ENCODE data around the gene VAV2.

The VAV2 gene

DNA sequence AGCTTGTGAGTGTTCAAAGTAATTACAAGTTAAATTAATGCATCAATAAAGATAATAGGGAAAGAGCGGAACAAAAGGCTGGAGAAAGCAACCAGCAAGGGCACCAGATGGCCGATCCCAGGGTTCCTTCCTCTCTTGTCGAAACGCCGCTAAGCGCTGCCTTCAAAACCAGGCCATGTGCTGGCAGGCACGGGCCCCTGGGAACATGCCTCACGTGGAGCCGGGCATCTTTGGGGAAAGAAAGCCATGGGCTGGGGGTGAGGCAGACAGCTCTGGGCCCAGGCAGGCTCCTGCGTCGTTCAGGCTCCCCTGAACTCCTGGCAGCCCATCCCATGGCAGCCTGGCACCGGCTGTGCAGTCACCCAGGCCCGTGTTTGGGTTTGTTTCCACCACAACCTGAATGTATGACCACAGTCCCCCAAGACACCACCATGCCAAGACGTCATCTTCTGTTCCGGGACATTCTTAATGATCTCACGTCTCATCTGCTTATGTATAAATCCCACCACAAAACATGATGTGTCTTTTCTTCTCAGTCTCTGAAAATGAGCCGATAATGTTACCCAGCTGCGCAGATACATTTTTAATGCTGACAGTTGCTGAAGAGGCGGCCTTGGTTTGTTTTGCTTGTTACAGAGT is 143.5 kb downstream of the VAV2 start:
- DNase-seq, result peak; percentile 54

DNA sequence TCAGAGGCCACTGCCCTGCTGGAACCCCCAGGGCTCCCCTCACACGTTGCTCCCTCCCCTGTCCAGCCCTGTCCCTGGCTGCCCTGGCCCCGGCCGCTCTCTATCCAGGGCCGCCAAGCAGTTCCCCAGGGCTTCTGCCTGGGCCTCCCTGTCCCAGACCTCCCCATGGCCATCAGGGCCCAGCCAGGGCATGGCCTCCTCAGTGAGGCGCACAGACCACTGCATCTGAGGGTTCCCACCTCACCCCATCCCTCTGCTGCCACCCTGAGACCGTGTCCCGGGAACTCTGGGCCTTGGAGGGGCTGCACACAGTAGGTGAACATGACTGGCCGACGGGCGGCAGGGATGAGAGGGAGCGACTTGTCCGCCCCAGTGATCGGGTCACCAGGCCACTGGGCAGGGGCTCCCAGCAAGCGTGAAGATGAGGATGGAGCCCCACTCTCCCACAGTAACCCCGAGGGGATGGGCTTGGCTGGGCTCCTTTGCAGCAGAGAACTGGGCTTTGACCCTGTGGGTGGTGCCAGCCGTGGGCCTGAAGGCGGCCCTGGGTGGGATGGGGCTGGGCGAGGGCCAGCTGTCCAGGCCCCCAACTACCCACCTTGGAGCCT is 145.5 kb downstream of the VAV2 start:
- DNase-seq, result no peak

DNA sequence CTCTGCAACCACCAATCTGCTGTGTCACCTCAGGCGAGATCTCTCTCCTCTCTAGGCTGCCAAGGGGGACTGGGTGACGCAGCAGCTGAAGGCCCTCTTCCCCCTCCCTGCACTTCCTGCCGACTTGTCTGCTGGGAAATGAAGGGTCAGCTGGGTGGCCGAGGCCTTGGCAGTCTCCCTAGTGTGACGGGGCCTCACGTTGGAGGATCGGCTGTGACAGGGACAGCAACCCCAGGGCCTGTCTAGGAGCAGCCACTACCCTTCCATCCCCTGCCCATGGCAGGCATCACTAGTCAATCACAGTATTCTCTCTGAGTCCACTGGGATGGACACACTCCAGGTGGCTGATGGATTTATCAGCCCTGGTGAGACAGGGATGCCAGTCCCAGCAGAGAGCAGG is 146.7 kb downstream of the VAV2 start:
- no peak for DNase-seq

DNA sequence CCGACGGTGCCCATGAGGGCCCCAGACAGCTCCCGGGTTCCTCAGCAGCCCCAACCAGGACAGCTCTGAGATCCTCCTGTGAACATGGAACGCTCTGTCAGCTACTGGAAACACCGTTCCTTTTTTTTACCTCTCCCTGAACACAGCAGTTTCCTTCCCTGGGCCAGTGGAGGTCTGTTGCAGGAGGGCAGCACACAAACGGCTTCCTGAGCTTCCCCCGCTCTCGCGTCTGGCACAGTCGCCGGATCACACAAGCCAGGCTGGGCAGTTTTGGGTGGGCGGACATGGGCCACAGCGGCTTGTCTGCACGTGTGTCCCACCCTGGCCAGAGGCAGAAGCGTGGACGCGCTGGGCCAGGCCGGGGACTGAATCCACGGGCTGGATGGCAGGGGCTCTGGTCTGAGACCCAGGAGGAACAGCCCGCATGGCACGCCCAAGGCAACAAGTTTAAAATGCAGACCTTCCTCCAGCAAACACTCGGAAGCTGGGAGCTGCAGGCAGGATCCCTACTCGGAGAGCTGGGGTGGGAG is 147.2 kb downstream of the VAV2 start:
- DNase-seq, result no peak

DNA sequence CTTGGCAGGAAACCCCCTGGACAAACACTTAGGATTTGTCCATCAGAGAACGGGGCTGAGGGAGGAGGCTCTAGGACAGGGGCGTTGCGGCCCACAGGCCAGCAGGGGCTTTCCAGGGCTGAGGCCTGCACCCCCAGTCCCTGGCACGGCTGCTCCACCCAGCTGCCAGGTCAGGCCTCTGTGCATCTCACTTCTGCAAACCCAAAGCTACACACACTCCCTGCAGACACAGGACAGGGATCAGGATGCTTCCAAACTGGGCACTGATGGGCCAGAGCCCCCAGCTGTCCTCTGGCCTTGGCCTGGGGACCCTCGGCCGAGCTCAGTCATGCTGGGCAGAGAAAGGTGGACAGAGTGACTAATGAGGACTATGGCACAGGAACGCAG is 147.7 kb downstream of the VAV2 start:
- no peak for DNase-seq

DNA sequence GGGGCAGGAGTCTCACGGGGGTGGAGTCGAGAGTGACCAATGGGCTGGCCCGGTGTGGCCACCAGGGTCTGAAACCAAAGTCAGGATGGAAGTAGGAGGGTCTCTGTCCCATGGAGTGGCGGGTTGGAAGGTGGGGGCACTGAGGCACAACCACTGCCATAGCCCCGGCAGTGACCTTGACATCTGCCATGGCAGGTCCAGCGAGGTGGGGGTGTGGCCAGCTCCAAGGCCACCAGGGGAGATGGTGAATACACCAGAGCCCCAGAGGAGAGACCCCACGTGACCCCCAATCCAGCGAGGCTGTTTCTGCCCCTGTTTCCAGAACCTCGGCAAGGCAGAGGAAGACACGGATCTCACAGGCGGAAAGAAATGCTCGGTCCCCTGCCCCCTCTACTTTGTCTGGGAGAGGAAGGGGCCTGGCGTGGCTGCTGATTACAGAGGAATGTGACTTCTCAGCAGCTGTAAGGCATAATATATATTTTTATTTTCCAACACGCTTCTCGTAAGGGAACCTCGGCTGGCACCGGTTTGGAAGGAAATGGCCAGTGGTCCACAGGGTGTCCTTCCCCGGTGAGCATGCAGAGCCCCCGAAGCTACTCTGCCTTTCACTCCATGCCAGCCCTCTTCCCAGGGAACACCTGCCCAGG is 148.2 kb downstream of the VAV2 start:
- no peak for DNase-seq

DNA sequence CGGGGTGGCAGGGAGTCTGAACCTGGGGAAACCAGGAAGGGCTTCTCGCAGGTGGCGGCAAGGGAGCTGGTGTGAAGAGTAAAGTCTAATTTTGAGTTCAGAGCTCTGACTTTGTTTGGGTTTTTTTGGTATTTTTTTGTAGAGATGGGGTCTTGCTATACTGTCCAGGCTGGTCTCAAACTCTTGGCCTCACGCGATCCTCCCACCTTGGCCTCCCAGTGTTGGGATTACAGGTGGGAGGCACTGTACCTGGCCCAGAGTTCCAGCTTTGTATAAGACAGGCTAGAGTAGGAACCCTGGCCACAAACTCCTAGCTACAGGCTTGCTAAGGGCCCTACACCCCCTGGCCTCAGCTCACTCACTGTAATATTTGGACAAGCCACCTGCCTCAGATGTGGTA is 148.9 kb downstream of the VAV2 start:
- DNase-seq, result no peak

DNA sequence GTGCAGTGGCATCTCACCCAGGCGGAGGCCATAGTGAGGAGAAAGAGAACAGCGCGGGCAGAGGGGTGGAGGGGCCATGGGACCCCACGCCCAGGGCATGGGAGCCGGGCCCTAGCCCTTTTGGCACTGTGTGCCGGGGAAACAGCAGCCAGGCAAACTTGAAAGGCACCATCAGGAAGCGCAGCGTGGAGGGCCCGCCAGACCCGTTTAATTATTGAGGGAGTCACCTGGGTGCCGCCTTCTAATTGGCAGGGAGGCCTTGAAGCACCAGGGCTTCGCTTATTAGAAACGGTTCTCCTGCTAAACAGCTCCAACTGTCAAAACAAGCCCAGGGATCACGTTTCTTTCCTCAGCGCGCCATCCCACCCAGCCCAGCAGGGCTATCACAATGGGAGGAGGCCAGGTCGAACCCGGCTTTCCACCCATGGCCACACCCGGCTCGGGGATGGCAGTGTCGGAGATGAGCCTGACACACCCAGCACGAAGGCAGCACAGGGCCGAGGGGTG is 149.3 kb downstream of the VAV2 start:
- no peak for DNase-seq

DNA sequence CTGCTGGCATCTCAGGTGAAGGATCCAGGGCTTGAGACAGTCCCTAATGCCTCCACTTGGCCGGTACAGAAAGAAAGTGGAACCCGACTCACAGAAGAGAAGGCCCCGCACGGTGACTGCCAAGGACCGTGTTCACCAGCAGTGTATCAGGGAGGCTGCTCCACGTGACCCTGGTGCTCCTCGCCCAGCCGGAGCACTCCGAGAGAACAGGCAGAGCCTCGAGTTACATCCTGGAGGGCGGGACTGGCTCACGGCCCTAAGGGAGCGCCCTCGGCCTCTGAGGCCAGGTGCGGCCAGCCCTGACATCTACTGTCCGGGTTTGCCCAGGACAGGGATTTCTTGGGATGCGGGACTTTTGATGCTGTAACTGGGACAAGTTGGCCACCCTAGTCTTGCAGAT is 149.9 kb downstream of the VAV2 start:
- DNase-seq, result no peak

DNA sequence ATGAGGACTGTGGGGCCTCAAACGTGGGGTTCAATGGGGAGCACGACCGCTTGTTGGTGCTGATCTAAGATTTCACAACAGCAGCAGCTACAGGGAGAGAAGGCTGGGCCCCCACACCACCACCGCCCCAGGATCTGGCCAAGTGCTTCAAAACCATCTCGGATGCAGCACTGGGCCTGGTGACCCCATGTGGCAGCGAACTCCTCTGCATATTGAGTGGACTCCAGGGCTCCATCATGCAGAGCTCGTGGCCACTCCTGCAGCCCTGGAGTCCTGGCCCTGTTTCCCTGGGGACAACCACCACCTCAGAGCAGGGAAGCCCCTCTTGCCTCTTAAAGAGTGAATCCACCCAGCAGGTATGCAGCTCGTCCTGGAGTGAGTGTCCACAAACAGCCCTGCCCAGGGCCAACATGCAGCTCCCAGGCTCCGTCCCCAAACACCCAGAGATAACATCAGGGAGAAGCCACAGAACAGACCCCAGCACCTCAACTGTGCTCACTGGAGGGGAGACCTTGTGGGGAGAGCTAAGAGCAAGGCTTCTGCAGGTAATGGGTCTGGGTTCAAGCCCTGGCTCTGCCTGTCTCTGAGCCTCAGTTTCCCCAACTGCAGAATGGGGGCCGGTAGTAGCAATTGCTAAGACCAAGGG is 150.8 kb downstream of the VAV2 start:
- no peak for DNase-seq

DNA sequence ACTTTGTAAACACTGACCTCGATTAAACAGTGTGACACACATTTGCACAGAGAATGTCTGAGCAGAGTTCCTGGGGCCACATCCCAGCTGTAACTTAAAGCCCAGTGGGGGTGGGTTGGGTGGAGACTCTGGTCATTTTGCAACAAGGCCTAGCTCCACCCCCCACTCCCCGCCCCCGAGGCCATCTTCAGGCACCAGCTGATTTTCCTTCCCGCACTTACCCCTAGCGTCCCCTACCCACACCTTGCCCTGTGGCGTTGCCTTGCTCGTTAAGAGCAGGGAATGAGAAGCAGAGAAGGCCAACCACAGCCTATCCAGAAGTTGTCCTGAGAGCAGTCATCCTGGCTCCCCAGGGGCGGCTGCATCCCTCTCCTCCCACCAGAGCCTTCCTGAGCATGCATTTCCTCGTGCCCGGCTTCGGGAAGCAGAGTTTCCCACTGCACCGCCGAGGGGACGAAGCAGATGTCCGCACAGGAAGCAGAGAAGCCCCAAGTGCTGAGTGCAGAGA is 152.2 kb downstream of the VAV2 start:
- DNase-seq, result peak; percentile 8

DNA sequence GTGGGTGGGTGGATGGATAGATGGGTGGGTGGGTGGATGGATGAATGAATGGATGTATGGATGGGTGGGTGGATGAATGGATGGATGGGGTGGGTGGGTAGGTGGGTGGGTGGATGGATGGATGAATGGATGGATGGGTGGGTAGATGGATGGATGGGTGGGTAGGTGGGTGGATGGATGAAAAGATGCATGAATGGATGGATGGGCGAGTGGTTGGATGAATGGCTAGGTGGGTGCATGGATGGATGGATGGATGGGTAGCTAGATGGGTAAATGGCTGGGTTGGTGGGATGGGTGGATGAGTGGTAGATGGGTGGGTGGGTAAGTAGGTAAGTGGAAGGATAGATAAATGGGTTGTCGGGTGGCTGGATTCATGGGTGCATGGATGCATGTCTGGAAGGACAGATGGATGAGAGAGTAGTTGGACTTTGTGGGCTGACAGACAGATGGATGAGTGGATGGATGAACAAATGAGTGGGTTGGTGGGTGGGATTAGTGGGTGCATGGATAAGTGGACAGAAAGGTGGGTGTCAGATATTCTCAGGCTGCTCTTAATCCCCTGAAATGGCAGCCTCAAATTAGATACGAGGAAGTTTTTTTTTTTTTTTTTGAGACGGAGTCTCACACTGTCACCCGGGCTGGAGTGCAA is 153.1 kb downstream of the VAV2 start:
- no peak for DNase-seq

DNA sequence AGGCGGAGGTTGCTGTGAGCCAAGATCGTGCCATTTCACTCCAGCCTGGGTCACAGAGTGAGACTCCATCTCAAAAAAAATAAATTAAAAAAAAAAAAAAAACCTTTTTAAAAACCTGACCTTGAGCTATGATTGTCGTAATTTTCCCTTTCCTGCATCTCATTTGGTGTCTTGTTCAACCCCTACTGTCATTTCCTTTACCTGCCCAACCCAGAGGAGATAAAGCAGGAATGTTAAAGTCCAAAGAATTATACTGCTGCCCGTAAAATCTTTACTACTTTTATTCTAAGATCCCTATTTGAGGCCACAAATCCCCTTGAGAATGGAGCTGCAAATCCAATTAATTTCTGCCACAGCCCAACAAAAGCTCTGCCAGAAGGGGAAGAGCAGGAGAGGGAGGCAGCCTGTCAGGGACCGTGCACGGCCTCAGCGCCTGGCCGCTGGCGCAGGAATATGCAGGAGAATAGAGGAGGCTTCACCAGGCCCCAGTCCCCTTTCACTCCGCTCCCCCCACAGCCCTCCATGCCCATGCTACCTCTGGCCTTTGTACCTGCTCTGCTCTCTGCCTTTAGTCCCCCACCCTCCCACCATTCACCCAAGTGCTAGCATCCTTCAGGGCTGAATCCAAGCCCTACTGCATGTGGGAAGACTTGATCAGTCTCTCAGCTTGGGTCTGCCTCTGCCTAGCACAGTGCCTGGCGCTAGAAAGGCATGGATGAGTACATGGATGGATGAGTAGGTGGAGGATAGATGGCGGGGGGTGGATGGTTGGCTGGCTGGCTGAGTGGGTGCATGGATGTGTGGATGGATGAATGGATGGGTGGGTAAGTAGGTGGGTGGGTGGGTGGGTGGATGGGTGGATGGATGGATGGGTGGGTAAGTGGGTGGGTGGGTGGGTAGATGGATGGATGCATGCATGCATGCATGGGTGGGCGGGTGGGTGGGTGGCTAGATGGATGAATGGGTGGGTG is 154.2 kb downstream of the VAV2 start:
- DNase-seq, result no peak

DNA sequence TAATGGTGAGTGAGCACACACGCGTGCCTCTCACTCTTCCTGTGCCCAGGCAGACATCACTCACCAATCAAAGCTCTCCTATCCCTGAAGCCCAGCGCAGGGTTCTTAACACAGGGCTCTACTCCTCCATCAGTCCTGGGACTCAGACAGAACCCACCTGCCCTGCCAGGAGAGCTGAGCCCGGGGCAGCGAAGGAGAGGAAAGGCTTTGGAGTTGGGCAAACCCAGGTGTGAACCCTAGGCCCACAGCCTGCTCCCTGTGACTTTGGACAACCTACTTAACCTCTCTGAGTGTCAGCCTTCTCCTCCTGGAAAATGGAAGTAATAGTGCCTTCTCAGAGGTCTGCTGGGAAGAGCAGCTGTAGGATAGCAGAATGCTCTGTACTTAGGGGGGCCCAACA is 155.3 kb downstream of the VAV2 start:
- no peak for DNase-seq

DNA sequence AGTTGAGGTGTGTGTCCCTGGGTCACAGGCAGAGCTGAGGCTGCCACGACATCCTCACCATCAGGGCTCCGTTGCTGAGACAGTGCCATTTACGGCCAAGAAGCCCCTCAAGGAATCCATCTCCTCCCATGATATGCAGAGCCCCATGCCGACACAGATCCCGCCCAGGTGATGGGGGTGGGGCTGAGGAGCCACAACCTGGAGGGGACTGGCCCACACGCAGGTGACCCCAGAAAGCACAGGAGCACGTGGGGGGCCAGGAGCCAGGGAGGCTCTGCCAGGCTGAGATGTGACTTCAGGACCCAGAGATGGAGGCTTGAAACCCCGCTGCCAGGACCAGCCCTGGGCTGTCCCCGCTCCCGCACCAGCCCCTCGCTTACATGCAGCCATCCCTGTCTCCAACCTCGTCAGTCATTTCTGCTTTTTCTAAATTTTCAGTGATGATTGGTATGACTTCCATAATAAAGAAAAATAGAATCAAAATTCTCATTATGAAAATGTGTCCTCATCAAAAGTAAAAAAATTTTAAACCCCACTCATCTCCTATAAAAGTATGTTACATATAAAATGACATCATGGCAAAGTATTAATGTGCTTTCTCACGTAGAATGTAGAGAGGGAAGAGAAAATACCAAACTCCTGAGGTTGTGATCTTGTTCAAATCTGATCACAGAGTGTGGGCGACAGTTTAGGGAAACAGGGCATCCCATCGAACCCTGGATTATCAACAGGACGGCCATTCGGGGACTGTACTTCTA is 155.9 kb downstream of the VAV2 start:
- no peak for DNase-seq

DNA sequence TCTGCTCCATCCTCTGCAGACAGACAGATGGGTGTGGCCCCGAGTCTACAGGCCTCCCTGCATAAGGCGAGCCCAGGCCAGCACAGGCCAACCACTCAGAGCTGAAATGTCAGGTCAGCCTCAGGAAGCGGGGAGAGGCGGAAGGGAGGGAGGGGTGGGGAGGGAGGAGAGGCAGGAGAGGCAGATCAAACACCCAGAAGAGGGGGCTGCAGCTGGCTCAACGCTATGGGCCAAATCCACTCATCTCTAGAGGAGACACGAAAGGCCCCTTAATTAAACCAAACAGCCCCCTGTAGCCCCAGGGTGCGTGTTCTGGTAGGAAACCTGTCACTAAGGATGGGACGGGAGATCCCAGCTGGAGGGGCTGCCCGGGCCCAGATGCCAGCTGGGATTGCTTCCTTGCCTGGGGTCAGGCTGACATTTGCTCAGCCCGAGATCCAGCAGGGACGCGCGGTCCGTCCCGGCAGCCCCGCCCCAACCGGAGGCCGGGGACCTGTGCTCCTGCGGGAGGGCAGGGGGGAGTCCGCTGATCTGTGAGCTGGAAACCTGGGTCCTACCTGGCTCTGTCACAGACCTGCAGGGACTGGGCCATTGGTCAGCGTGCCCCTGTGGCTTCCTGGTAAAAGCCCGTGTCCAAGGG is 156.7 kb downstream of the VAV2 start:
- DNase-seq, result no peak

DNA sequence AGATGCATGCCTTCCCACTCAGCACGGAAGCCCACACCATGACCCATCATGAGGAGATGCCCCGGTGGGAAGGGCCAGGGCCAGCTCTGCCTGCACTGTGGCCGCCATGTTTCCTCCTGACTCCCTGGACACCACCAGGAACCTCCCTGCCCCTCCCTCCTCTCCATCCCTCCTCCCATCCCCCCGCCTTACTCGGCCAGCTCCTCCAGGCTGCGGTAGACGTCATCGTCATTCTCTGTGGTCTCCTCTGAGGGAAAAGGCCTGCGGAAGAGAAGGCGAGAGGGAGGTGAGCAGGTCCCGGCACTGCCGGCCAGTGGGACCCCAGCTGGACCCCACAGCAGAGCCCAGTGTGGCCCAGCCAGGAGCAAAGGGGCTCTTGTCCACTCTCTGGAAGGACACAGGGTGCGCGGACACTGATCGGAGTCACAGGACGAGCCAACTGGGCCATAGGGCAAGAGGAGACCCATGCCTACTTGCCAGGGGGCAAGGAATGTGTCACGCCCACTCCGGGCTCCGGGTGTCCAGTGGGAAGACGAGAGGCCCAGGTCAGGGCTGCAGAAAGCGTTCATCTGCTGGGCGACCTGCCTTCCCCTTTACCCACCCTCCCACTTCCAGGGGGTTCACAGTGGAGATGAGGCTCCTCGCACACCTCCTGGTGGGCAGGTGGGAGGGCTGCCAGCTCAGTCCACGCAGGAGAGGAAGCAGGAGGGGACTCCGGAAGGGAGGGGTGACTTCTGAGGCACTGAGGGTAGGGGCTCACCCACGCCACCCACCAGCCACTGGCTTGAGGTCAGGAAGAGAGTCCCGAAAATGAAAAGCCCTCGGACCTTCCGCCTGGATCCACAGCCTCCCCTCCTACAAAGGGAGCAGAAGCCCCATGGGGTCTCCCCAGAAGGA is 157.8 kb downstream of the VAV2 start:
- no peak for DNase-seq

DNA sequence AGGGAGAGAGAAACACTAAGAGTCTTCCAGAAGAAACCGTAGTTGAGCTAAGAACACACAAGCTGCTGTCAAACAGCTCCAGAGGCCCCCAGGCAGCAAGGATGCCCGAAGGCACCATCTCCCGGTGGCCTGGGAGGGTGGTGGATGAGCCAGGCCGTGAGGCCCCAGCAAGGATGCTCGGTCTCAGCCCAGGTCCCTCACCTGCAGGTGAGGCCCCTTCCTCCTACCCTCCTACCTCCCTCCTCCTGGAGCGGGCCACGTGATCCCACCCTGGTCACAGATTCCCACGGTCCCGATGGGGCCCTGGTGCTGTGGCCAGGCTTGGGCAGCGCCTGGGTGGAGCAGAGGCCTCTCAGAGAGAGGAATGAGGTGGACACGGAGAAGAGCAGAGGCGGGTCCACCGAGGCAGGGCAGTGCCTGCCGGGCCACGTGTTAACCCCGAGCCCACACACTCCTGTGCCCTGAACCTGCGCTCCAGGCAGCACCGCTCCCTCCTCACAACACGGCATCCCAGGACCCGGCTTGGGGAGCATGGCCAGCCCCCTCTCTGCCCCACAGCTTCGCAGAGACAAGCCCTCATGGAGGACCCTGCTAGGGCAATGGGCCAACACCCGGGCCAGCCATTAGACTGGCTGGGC is 158.6 kb downstream of the VAV2 start:
- DNase-seq, result no peak

DNA sequence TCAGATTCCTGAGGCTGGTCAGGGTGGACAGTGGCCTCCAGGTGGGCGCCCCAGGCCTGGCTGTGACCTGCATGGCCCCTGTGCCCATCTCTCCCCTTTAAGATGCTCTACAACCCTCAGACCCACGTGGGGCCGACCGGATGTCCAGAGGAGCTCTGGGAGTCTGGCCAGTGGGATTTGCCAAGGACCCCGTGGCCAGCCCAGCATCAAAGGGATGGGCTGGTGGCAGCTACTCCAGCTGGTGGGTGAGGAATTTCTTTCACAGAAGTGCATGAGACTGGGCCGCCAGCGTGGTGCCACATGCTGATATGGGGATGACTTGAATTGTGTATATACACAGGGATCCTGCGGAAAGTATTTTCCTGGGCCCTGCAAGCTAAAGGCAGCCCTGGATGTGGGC is 159.2 kb downstream of the VAV2 start:
- DNase-seq, result no peak

Measured in fibroblast of skin of abdomen (primary cell).